BLaER1 (cell line): ENCODE data around the gene BRD3OS.
A peak's percentile ranks its signal among the peaks of the same experiment; 100 is the strongest.

Source experiments
- H3K27ac ChIP-seq: shearing (Covaris generic); formaldehyde crosslinking; 2 replicates; pipeline ENCODE4 v1.8.1; 2022
- H3K27me3 ChIP-seq: shearing (Covaris generic); formaldehyde crosslinking; 2 replicates; pipeline ENCODE4 v1.8.1; 2022
- H3K36me3 ChIP-seq: shearing (Covaris generic); formaldehyde crosslinking; 2 replicates; pipeline ENCODE4 v1.8.1; 2022
- H3K4me1 ChIP-seq: shearing (Covaris generic); formaldehyde crosslinking; 2 replicates; pipeline ENCODE4 v1.8.1; 2022
- H3K4me2 ChIP-seq: shearing (Covaris generic); formaldehyde crosslinking; 2 replicates; pipeline ENCODE4 v1.8.1; 2022
- H3K4me3 ChIP-seq: shearing (Covaris generic); formaldehyde crosslinking; 2 replicates; pipeline ENCODE4 v1.8.1; 2022
- H3K9ac ChIP-seq: shearing (Covaris generic); formaldehyde crosslinking; 2 replicates; pipeline ENCODE4 v1.8.1; 2022
- H3K9me3 ChIP-seq: shearing (Covaris generic); formaldehyde crosslinking; 2 replicates; pipeline ENCODE4 v1.8.1; 2022
- H4K20me1 ChIP-seq: shearing (Covaris generic); formaldehyde crosslinking; 2 replicates; pipeline ENCODE4 v1.8.1; 2022
- Cebpa-rat ChIP-seq: shearing (Covaris generic); IDR thresholded peaks from 2 replicates; pipeline ENCODE4 v1.8.1; 2022

The BRD3OS gene

GRCh38 chr9:134060546-134060945 is 35.3 kb downstream of the BRD3OS start:
- Histone ChIP-seq H3K4me3 (no peak overlapping the region), H3K36me3 (peaks cover 41% of the 10 kb centered on the region), H3K9ac (no peak overlapping the region; the same call in 1 of the 2 replicates), H3K27ac (peak overlapping the region; percentile 67; the same call in 1 of the 2 replicates), H3K27me3 (no peaks in the 10 kb centered on the region), H3K4me1 (peaks cover 100% of the 10 kb centered on the region), H3K4me2 (peak overlapping the region; percentile 92), H4K20me1 (peaks cover 100% of the 10 kb centered on the region), H3K9me3 (no peaks in the 10 kb centered on the region)
- TF ChIP-seq Cebpa-rat = no peak

- peaks cover 100% of the 10 kb centered on the region for H3K4me1 ChIP-seq
- H3K4me3 ChIP-seq = no peak overlapping the region
- TF ChIP-seq Cebpa-rat = no peak
- H3K4me2 ChIP-seq = peak overlapping the region; percentile 92
- no peaks in the 10 kb centered on the region for H3K9me3 ChIP-seq
- H3K27ac ChIP-seq = 0 out of 2 replicates have a peak overlapping the region, but pooled peaks have one; percentile 44
- no peaks in the 10 kb centered on the region for H3K27me3 ChIP-seq
- peaks cover 100% of the 10 kb centered on the region for H4K20me1 ChIP-seq
- H3K9ac ChIP-seq = 0 out of 2 replicates have a peak overlapping the region, but pooled peaks have one; percentile 65
- H3K36me3 ChIP-seq = peaks cover 38% of the 10 kb centered on the region
These were observed 35.9 kb downstream of the BRD3OS start for GRCh38 chr9:134061019-134061687.

GRCh38 chr9:134061688-134062371 is 36.5 kb downstream of the BRD3OS start:
- peak overlapping the region; percentile 92 for H3K4me2 ChIP-seq
- H3K9ac ChIP-seq = peak overlapping the region; percentile 65
- peaks cover 96% of the 10 kb centered on the region for H3K4me1 ChIP-seq
- H4K20me1 ChIP-seq = peaks cover 100% of the 10 kb centered on the region
- H3K4me3 ChIP-seq = no peak overlapping the region
- H3K36me3 ChIP-seq = peaks cover 37% of the 10 kb centered on the region
- H3K9me3 ChIP-seq = no peaks in the 10 kb centered on the region
- no peak for TF ChIP-seq Cebpa-rat
- peak overlapping the region; percentile 44 for H3K27ac ChIP-seq
- no peaks in the 10 kb centered on the region for H3K27me3 ChIP-seq

- H3K9me3 ChIP-seq = no peaks in the 10 kb centered on the region
These were observed 37.3 kb downstream of the BRD3OS start for GRCh38 chr9:134062461-134063087.

GRCh38 chr9:134063088-134063570 is 37.8 kb downstream of the BRD3OS start:
- H3K27me3 ChIP-seq = no peaks in the 10 kb centered on the region
- no peak overlapping the region for H3K4me3 ChIP-seq
- H3K36me3 ChIP-seq = peaks cover 24% of the 10 kb centered on the region
- no peak for TF ChIP-seq Cebpa-rat
- peaks cover 92% of the 10 kb centered on the region for H4K20me1 ChIP-seq
- peak overlapping the region; percentile 44; the same call in 1 of the 2 replicates for H3K27ac ChIP-seq
- peak overlapping the region; percentile 65 for H3K9ac ChIP-seq
- peaks cover 83% of the 10 kb centered on the region for H3K4me1 ChIP-seq
- H3K4me2 ChIP-seq = peak overlapping the region; percentile 92
- H3K9me3 ChIP-seq = no peaks in the 10 kb centered on the region

More at GRCh38 chr9:134062461-134063087, 37.3 kb downstream of the BRD3OS start:
- H3K9ac ChIP-seq = peak overlapping the region; percentile 65
- H3K4me2 ChIP-seq = peak overlapping the region; percentile 92
- H3K4me3 ChIP-seq = no peak overlapping the region
- no peaks in the 10 kb centered on the region for H3K27me3 ChIP-seq
- peaks cover 88% of the 10 kb centered on the region for H3K4me1 ChIP-seq
- peaks cover 30% of the 10 kb centered on the region for H3K36me3 ChIP-seq
- TF ChIP-seq Cebpa-rat = no peak
- H4K20me1 ChIP-seq = peaks cover 98% of the 10 kb centered on the region
- peak overlapping the region; percentile 44; the same call in 1 of the 2 replicates for H3K27ac ChIP-seq

- Histone ChIP-seq H3K27ac (no peak overlapping the region), H3K9me3 (no peaks in the 10 kb centered on the region), H3K36me3 (peaks cover 20% of the 10 kb centered on the region), H3K4me1 (peaks cover 78% of the 10 kb centered on the region), H3K27me3 (no peaks in the 10 kb centered on the region), H3K4me2 (peak overlapping the region; percentile 92), H3K4me3 (no peak overlapping the region), H3K9ac (no peak overlapping the region; the same call in 1 of the 2 replicates), H4K20me1 (peaks cover 86% of the 10 kb centered on the region)
- no peak for TF ChIP-seq Cebpa-rat
These were observed 38.5 kb downstream of the BRD3OS start for GRCh38 chr9:134063571-134064450.

GRCh38 chr9:134064711-134065110 is 39.4 kb downstream of the BRD3OS start:
- no peaks in the 10 kb centered on the region for H3K9me3 ChIP-seq
- H4K20me1 ChIP-seq = peaks cover 77% of the 10 kb centered on the region
- peaks cover 77% of the 10 kb centered on the region for H3K4me1 ChIP-seq

GRCh38 chr9:134065612-134066419 is 40.5 kb downstream of the BRD3OS start:
- no peak for TF ChIP-seq Cebpa-rat
- H3K27me3 ChIP-seq = no peaks in the 10 kb centered on the region
- peak overlapping the region; percentile 92 for H3K4me2 ChIP-seq
- peak overlapping the region; percentile 95 for H3K27ac ChIP-seq
- H3K9ac ChIP-seq = peak overlapping the region; percentile 95
- H3K36me3 ChIP-seq = peaks cover 20% of the 10 kb centered on the region
- peak overlapping the region; percentile 82 for H3K4me3 ChIP-seq
- H3K4me1 ChIP-seq = peaks cover 66% of the 10 kb centered on the region
- no peaks in the 10 kb centered on the region for H3K9me3 ChIP-seq
- peaks cover 66% of the 10 kb centered on the region for H4K20me1 ChIP-seq

More at GRCh38 chr9:134064711-134065110, 39.4 kb downstream of the BRD3OS start:
- Histone ChIP-seq H3K36me3 (peaks cover 20% of the 10 kb centered on the region), H3K4me2 (peak overlapping the region; percentile 92), H3K27me3 (no peaks in the 10 kb centered on the region), H3K27ac (no peak overlapping the region), H3K9ac (no peak overlapping the region), H3K4me3 (no peak overlapping the region)
- no peak for TF ChIP-seq Cebpa-rat
